GM21825 (cell line): ENCODE measurements around the gene KHDRBS1.
"Not testable (repeated sequence)": the region's sequence is repeated elsewhere in the genome, so short reads cannot be mapped to it uniquely, and the experiment has no call there.

Experiments
- ATAC-seq: cut with Tn5 transposase; IDR thresholded peaks from one replicate; pipeline ENCODE4 v1.9.1; 2021; ENCODE audit warnings: mild to moderate bottlenecking, moderate library complexity; ENCODE audit not compliant: unreplicated experiment

Gene KHDRBS1

GRCh38 chr1:32012709-32013385 is 821 bp upstream of the KHDRBS1 start:
- no peak for ATAC-seq

- peak; percentile 29 for ATAC-seq
These were observed 705 bp downstream of the KHDRBS1 start for GRCh38 chr1:32014199-32014947.

GRCh38 chr1:32014948-32015273 is 1.2 kb downstream of the KHDRBS1 start:
- ATAC-seq: no peak

GRCh38 chr1:32020339-32020738 is 6.7 kb downstream of the KHDRBS1 start:
- no peak for ATAC-seq

- ATAC-seq: not testable (repeated sequence)
These were observed 7.9 kb downstream of the KHDRBS1 start for GRCh38 chr1:32021574-32022018.

- no peak for ATAC-seq
These were observed 9.7 kb downstream of the KHDRBS1 start for GRCh38 chr1:32023351-32023750.

- no peak for ATAC-seq
These were observed 11.8 kb downstream of the KHDRBS1 start for GRCh38 chr1:32025515-32025914.

GRCh38 chr1:32028746-32029145 is 15.1 kb downstream of the KHDRBS1 start:
- no peak for ATAC-seq

GRCh38 chr1:32031578-32032274 is 18.1 kb downstream of the KHDRBS1 start:
- no peak for ATAC-seq

- ATAC-seq: no peak
These were observed 18.6 kb downstream of the KHDRBS1 start for GRCh38 chr1:32032275-32032615.

- no peak for ATAC-seq
These were observed 21.5 kb downstream of the KHDRBS1 start for GRCh38 chr1:32035119-32035518.

- ATAC-seq: no peak
These were observed 27.0 kb downstream of the KHDRBS1 start for GRCh38 chr1:32040711-32041110.

- ATAC-seq: no peak
These were observed 28.7 kb downstream of the KHDRBS1 start for GRCh38 chr1:32042330-32042729.

- no peak for ATAC-seq
These were observed 30.6 kb downstream of the KHDRBS1 start for GRCh38 chr1:32044234-32044633.

GRCh38 chr1:32045772-32046171 is 32.1 kb downstream of the KHDRBS1 start:
- ATAC-seq: no peak

- no peak for ATAC-seq
These were observed 34.0 kb downstream of the KHDRBS1 start for GRCh38 chr1:32047701-32048100.

GRCh38 chr1:32048440-32048839 is 34.8 kb downstream of the KHDRBS1 start:
- ATAC-seq: no peak

- ATAC-seq: no peak
These were observed 38.0 kb downstream of the KHDRBS1 start for GRCh38 chr1:32051706-32052105.

GRCh38 chr1:32052887-32053286 is 39.2 kb downstream of the KHDRBS1 start:
- ATAC-seq: no peak

- ATAC-seq: no peak
These were observed 41.7 kb downstream of the KHDRBS1 start for GRCh38 chr1:32055416-32055815.

- no peak for ATAC-seq
These were observed 42.9 kb downstream of the KHDRBS1 start for GRCh38 chr1:32056598-32056997.

GRCh38 chr1:32060914-32061313 is 47.2 kb downstream of the KHDRBS1 start:
- ATAC-seq: no peak
